Astrocyte (in vitro differentiated cells and primary cell): ENCODE results near the gene HIPK2. TPM values are rescaled to one million over a fixed set of nuclear protein-coding genes. Genes with fewer than 3 reads are reported as not detected.

ENCODE experiments used
- DNase-seq: peaks from one replicate; pipeline ENCODE4 v3.0.0-alpha.2; 2010; ENCODE audit warnings: low read depth
- FAIRE-seq: peaks from 2 replicates; lab custom pipeline; 2011; peaks lifted over from hg19 to GRCh38; lab: Jason Lieb, UNC
- H2AFZ ChIP-seq: 2 replicates; pipeline ENCODE4 v1.6.0; 2012; ENCODE audit warnings: low read depth, low read length, inconsistent platforms
- H3K27ac ChIP-seq: 2 replicates; pipeline ENCODE4 v1.5.1; 2011; ENCODE audit warnings: low read depth, low read length, inconsistent platforms
- H3K27me3 ChIP-seq: 2 replicates; pipeline ENCODE4 v1.6.0; 2011; ENCODE audit warnings: low read length, inconsistent platforms; ENCODE audit not compliant: insufficient read depth
- H3K36me3 ChIP-seq: 2 replicates; pipeline ENCODE4 v1.5.1; 2011; ENCODE audit warnings: low read length, inconsistent platforms; ENCODE audit not compliant: insufficient read depth
- H3K4me1 ChIP-seq: 2 replicates; pipeline ENCODE4 v1.5.1; 2011; ENCODE audit warnings: low read length, inconsistent platforms; ENCODE audit not compliant: insufficient read depth
- H3K4me2 ChIP-seq: 2 replicates; pipeline ENCODE4 v1.6.0; 2012; ENCODE audit warnings: low read length, inconsistent platforms
- H3K4me3 ChIP-seq: 2 replicates; pipeline ENCODE4 v1.5.1; 2011; ENCODE audit warnings: low read depth, mild to moderate bottlenecking, low read length, inconsistent platforms; ENCODE audit not compliant: insufficient read depth
- H3K79me2 ChIP-seq: 2 replicates; pipeline ENCODE4 v1.6.0; 2012; ENCODE audit warnings: mild to moderate bottlenecking, low read length, inconsistent platforms; ENCODE audit not compliant: insufficient read depth
- H3K9ac ChIP-seq: 2 replicates; pipeline ENCODE4 v1.6.0; 2012; ENCODE audit warnings: mild to moderate bottlenecking, low read length, inconsistent platforms
- H3K9me3 ChIP-seq: 2 replicates; pipeline ENCODE4 v1.5.1; 2012; ENCODE audit warnings: low read depth, mild to moderate bottlenecking, low read length, inconsistent platforms; ENCODE audit not compliant: insufficient read depth
- H4K20me1 ChIP-seq: 2 replicates; pipeline ENCODE4 v1.6.0; 2012; ENCODE audit warnings: low read length, inconsistent platforms; ENCODE audit not compliant: insufficient read depth
- H3K27ac Mint-ChIP-seq: one replicate; pipeline ENCODE4 v1.8.0; 2021; ENCODE audit warnings: mild to moderate bottlenecking, mixed read lengths; ENCODE audit not compliant: unreplicated experiment
- H3K27me3 Mint-ChIP-seq: one replicate; pipeline ENCODE4 v1.8.0; 2021; ENCODE audit warnings: low read depth, mixed read lengths; ENCODE audit not compliant: unreplicated experiment
- H3K36me3 Mint-ChIP-seq: one replicate; pipeline ENCODE4 v1.8.0; 2021; ENCODE audit warnings: low read depth, mixed read lengths; ENCODE audit not compliant: unreplicated experiment
- H3K4me1 Mint-ChIP-seq: one replicate; pipeline ENCODE4 v1.8.0; 2021; ENCODE audit warnings: low read depth, mixed read lengths; ENCODE audit not compliant: unreplicated experiment
- H3K4me3 Mint-ChIP-seq: one replicate; pipeline ENCODE4 v1.8.0; 2021; ENCODE audit warnings: mild to moderate bottlenecking, moderate library complexity, mixed read lengths; ENCODE audit not compliant: unreplicated experiment
- H3K9me3 Mint-ChIP-seq: one replicate; pipeline ENCODE4 v1.8.0; 2021; ENCODE audit warnings: mild to moderate bottlenecking, mixed read lengths; ENCODE audit not compliant: unreplicated experiment
- CTCF ChIP-seq: IDR thresholded peaks from 2 replicates; pipeline ENCODE4 v1.5.1; 2011; ENCODE audit warnings: low read depth, mild to moderate bottlenecking, inconsistent platforms, low read length, moderate library complexity; ENCODE audit not compliant: insufficient read depth
- EZH2 ChIP-seq: IDR thresholded peaks from 2 replicates; pipeline ENCODE4 v1.6.1; 2012; ENCODE audit warnings: mild to moderate bottlenecking, low read length, inconsistent platforms; ENCODE audit not compliant: insufficient read depth
- total RNA-seq: library from RNA; stranded (reverse); gene quantifications from 2 replicates; pipeline ENCODE4 v1.2.1, GENCODE V29; 2021

HIPK2 gene
- total RNA-seq, 1 donor from 2014 or later = 35.8 TPM

GRCh38 chr7:139821349-139822105 is 43.7 kb upstream of the HIPK2 start:
- H3K4me3 Mint-ChIP-seq = no peak overlapping the region
- peaks cover 7% of the 10 kb centered on the region for H3K36me3 Mint-ChIP-seq
- Histone ChIP-seq H3K9ac (no peak overlapping the region), H3K36me3 (no peaks in the 10 kb centered on the region), H3K4me1 (peaks cover 8% of the 10 kb centered on the region), H3K27ac (no peak overlapping the region), H3K4me2 (no peak overlapping the region), H3K27me3 (peaks cover 12% of the 10 kb centered on the region), H3K4me3 (no peak overlapping the region), H3K79me2 (no peaks in the 10 kb centered on the region), H4K20me1 (no peaks in the 10 kb centered on the region), H2AFZ (no peak overlapping the region), H3K9me3 (peaks cover 5% of the 10 kb centered on the region)
- peaks cover 12% of the 10 kb centered on the region for H3K4me1 Mint-ChIP-seq
- H3K27ac Mint-ChIP-seq = no peak overlapping the region
- no peak for TF ChIP-seq EZH2
- TF ChIP-seq CTCF = no peak
- H3K27me3 Mint-ChIP-seq = peaks cover 17% of the 10 kb centered on the region
- FAIRE-seq (no peak), DNase-seq (no peak)
- H3K9me3 Mint-ChIP-seq = peaks cover 9% of the 10 kb centered on the region

GRCh38 chr7:139820089-139820488 is 42.3 kb upstream of the HIPK2 start:
- Histone ChIP-seq H3K9ac (no peak overlapping the region), H3K27me3 (peaks cover 12% of the 10 kb centered on the region), H3K9me3 (peaks cover 5% of the 10 kb centered on the region), H3K27ac (no peak overlapping the region), H3K4me2 (no peak overlapping the region), H2AFZ (no peak overlapping the region), H3K4me1 (no peaks in the 10 kb centered on the region), H3K79me2 (no peaks in the 10 kb centered on the region), H3K36me3 (no peaks in the 10 kb centered on the region), H4K20me1 (no peaks in the 10 kb centered on the region), H3K4me3 (no peak overlapping the region)
- DNase-seq = no peak
- TF ChIP-seq EZH2 = no peak
- TF ChIP-seq CTCF = no peak
- H3K4me1 Mint-ChIP-seq = peaks cover under 1% of the 10 kb centered on the region
- FAIRE-seq = no peak
- H3K27me3 Mint-ChIP-seq = peaks cover 23% of the 10 kb centered on the region
- peaks cover 12% of the 10 kb centered on the region for H3K9me3 Mint-ChIP-seq
- H3K36me3 Mint-ChIP-seq = peaks cover 7% of the 10 kb centered on the region
- no peak overlapping the region for H3K27ac Mint-ChIP-seq
- no peak overlapping the region for H3K4me3 Mint-ChIP-seq

GRCh38 chr7:139817249-139817648 is 39.5 kb upstream of the HIPK2 start:
- Histone ChIP-seq H3K9me3 (peaks cover 5% of the 10 kb centered on the region), H3K4me1 (no peaks in the 10 kb centered on the region), H3K4me3 (no peak overlapping the region), H4K20me1 (no peaks in the 10 kb centered on the region), H3K27me3 (peaks cover 16% of the 10 kb centered on the region), H3K4me2 (no peak overlapping the region), H3K27ac (no peak overlapping the region), H3K9ac (no peak overlapping the region), H3K79me2 (no peaks in the 10 kb centered on the region), H2AFZ (no peak overlapping the region), H3K36me3 (no peaks in the 10 kb centered on the region)
- Mint-ChIP-seq H3K4me3 (no peak overlapping the region), H3K9me3 (peaks cover 12% of the 10 kb centered on the region), H3K27ac (no peak overlapping the region), H3K36me3 (peaks cover 7% of the 10 kb centered on the region), H3K4me1 (no peaks in the 10 kb centered on the region), H3K27me3 (peaks cover 28% of the 10 kb centered on the region)
- TF ChIP-seq EZH2 (no peak), CTCF (no peak)
- DNase-seq (no peak), FAIRE-seq (no peak)
